GM18867 (cell line): ENCODE data around the gene PHPT1.
"Not testable (repeated sequence)": the region's sequence is repeated elsewhere in the genome, so short reads cannot be mapped to it uniquely, and the experiment has no call there.

ENCODE experiments used
- ATAC-seq: cut with Tn5 transposase; IDR thresholded peaks from one replicate; pipeline ENCODE4 v1.9.1; 2021; ENCODE audit warnings: mild to moderate bottlenecking, moderate library complexity; ENCODE audit not compliant: unreplicated experiment

The PHPT1 gene

DNA sequence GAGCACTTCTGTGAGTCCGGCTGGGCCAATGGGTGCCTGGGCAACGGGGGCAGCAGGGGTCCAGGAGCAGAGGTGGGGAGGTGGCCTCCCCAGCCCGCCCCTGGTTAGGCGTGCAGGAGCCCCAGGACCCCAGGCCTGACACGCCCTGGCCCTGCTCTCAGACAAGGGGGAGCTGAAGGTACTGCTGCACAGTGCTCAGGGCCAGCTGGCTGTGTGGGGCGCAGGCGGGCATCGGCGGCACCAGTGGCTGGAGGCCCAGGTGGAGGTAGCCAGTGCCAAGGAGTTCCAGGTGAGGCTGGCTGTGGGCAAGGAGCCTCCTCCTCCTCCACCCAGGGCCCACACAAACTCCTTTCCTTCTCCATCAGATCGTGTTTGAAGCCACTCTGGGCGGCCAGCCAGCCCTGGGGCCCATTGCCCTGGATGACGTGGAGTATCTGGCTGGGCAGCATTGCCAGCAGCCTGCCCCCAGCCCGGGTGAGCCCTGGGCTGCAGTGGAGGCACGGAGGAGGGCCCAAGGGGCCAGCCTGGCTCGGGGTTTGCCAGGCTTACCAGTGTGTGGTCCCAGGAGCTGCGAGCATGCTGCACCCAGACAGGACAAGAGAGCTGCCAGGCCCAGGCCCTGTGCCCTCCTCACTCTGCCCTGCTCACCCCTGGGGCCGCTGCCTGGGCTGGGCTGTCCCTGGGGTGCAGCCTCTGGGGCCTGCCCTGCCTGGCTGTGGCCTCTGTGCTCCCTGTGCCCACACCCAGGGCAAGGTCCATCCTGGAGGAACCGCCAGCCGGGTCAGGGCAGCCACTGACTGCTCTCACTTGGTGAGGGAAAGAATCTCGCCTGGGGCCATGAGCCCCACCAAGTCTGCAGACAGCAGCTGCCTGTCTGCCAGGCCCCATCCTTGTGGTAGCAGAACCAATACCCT, 9.9 kb downstream of the PHPT1 start:
- no peak for ATAC-seq

DNA sequence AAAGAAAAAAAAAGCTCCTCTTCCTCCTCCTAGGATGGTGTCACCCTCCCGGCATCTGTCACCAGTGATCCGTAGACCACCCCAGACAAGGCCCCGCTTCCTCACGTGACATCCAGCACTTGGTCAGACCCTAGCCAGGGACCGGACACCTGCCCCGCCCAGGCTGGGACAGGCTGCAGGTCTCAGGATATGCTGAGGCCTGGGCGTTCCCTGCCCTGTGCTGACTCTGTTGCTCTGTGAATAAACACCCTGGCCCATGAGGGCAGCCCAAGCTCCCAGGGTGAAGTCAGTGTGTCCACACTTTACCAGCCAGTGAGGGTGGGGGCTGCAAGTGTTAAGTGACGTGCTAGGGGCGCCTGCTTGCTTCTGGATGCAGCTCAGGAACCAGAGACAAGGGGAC, 11.3 kb downstream of the PHPT1 start:
- no peak for ATAC-seq

DNA sequence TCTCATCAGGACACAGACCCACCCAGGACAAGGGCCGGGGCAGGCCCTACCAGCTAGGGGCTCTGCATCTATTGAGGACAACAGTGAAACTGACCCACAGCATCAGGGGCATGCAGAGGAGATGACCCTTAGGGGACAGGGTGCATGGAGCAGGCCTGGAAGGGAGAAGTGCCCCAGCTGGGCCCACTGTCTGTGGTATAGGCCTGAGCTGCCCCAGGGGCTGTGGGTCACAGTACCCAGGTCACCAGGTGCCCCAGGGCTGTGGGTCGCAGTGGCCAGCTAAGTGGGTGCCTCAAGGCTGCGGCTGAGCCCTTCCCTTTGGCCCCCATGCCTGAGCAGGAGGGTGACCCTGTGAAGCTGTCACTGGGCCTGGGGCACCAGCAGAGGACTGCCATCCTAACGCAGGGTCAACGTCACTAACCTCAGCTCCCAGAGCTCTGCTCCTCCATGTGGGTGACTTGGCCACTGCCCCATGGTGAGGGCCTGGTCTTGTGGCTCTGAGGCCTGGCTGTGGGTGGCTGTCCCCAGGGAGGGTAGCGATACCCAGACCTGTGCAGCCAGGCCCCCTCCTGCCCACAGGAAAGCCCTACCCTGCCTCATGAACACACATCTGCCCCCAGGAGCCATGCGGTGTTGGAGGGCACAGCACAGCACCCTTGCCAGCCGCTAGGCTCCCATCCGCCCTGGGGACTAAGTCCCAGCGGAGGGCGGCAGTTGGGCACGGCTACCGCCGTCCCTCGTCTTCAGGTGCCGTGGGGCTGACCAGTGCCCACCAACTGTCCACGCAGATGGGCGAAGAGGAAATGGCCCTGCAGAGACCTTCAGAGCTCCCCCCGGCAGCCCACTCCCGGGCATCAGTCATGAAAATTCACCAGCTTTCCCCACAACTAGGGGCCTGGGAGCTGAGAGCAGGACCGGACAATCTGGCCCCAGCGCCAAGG, 12.0 kb downstream of the PHPT1 start:
- no peak for ATAC-seq

DNA sequence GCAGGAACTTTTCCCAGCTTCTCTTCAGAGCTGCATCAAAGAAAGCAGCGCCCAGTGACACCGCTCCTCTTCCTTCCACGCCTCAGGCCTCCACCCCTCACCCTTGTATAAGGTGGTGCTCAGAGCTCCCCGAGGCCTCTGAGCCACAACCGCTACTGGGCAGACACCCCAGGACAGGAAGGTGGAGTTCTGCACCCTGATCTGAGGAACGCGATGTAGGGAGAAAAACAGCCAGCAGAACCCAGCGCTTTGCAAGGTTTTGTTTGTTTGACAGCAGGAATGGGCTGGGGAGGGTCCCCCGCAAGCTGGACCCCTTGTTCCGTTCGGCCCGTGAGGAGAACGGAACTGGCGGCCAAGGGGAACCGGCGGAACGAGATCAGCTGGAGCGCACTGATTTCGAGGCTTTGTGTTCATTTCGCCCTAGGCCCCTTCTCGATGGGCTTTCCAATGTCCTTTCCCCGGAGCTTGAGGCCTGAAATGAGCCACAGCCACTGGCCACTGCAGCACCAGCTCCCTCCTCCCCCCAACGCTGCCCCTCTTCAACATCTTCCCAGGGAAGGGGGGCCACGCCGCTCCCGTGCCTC, 12.8 kb downstream of the PHPT1 start:
- no peak for ATAC-seq

DNA sequence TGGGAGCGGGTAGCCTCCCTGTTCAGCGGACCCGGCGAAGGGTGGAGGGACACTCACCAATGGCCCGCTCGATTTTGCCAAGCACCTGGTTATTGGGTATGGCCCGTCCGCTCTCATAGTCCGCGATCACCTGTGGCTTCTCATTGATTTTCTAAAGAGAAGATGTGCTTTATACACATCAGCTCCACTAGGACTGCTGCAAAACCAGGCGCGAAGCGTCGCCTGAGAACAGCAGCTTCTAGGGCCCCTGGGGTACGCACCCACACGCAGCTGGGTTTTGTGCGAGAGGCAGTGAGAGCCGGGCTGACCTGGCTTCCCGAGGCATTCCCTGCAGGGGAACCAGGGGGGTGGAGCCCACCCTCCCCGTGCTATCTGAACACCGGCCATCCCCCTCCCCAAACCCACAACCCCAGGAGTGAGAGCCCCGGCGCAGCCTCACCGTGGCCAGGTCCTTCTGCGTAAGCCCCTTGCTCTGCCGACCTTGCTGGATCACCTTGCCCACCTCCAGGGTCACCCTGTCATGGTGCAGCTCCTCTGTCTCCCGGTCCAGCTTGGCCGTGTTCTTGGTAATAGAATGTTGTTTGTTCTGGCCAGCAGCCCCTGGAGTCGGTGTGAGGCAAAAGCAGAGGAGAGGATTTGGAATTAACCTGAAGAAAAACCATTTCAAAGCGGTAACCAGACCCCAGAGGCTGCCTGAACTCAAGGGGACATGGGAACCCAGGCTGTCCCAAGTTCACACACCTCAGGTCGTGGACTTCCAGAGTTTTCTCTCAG, 13.8 kb downstream of the PHPT1 start:
- ATAC-seq, result no peak

DNA sequence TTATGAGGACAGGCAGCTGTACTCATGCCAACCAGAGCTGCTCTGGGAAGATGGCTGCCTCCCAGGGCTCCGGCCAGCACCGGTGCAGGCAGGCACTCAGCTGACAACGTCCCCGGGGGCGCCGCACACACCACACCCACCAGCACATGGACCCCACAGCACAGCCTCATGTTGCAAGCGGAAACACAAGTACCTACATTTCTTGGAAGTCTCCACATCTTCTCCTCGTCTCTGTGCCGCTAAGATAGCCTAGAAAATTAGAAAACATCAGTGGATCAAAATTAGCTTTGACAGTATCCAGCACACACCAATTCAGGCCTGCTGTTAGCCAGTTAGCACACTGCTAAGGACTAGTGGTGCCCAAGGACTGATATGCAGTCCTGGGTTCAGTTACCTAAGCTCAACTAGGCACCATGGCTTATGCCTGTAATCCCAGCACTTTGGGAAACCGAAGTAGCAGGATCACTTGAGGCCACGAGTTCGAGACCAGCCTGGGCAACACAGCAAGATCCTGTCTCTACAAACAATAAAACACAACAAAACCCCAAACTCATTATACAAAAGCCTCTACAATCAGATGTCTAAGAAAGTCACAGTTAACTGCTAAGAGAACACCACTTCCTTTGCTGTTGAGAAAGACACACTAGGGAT, 14.5 kb downstream of the PHPT1 start:
- ATAC-seq, result no peak

DNA sequence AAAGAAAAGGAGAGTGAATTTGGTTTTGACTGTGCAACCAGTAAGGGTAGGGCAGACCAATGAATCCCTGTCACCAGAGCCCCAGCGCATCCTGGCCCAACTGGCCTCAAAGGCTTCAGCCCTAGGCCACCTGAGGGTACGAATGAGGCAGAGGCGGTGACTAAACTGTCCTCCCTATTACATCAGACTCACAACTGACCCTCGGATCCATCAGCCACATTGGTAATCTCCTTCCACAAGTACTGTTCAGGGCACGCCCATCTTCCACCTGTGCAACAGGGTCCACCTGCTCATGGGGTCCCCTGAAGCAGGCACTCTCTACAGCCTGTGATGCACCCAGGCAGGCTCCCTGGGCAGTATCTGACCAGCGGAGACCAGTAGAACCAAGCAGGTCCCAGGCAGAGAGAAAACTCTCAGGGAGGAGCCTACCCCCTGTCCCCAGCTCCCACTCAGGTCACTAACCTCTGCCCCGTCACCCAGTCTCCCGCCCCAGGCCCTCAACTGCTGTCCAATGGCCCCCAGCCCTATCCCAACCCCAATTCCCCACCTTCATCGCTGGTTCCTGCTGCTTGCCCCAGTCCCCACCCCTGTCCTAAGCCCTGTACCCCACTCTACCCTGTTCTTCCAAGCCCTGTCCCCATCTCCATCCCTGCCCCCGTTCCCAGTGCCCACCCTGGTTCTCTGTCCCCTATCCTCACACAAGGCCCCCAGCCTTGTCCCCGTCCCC, 16.0 kb downstream of the PHPT1 start:
- ATAC-seq, result no peak

DNA sequence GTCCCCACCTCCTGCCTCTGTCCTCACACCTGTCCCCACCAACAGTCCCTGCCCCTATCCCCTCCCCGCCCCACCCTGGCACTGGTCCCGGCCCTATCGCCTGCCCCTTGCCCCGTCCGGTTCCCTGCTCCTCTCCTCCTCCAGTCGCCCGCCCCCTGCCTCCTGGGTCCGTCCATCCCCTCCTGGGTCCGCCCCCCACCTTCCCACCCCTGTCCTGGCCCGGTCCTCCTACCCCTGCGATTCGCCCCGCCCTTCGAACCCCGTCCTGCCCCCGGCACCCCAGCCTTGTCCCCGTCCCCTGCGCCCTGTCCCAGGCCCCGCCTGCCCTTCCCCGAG, 16.5 kb downstream of the PHPT1 start:
- ATAC-seq, result no peak

DNA sequence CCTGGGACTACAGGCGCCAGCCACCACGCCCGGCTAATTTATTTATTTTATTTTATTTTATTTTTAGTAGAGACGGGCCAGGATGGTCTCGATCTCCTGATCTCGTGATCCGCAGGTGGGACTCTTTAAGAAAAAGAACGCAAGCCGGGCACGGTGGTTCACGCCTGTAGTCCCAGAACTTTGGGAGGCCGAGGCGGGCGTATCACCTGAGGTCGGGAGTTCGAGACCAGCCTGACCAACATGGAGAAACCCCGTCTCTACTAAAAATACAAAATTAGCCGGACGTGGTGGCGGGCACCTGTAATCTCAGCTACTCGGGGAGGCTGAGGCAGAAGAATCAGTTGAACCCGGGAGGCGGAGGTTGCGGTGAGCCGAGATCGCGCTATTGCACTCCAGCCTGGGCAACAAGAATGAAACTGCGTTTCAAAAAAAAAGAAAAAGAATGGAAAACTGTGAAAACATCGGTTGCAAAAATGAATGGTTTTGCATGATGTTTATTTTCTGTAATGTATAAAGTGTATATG, 17.8 kb downstream of the PHPT1 start:
- not testable (repeated sequence) for ATAC-seq

DNA sequence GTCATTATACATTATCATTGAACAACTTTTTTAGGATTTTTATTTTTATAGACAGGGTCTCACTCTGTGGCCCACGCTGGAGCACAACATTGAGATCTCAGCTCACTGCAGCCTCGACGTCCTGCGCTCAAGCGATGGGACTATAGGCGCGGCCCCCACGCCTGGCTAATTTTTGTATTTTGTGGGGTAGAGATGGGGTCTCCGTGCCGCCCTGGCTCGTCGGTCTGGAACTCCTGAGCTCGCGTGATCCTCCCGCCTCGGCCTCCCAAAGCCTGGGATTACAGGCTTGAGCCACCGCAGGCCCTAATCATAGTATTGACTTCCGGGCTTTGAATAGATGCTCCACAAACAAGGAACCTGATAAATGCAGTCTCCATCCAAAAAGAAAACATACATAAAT, 18.3 kb downstream of the PHPT1 start:
- no peak for ATAC-seq

DNA sequence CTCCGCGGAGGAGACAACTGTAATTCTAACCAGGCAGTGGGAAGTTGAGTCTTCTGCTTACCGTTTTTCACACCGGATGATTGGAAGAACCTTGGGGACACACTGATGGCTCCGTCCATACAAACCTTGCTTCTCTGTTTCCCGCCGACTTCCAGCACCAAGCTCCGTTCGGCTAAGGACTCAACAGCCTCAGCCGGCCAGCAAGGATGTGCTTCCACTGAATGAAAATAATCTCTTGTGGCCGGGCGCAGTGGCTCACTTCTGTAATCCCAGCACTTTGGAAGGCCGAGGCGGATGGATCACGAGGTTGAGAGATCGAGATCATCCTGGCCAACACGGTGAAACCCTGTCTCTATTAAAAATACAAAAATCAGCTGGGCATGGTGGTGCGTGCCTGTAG, 18.7 kb downstream of the PHPT1 start:
- no peak for ATAC-seq

DNA sequence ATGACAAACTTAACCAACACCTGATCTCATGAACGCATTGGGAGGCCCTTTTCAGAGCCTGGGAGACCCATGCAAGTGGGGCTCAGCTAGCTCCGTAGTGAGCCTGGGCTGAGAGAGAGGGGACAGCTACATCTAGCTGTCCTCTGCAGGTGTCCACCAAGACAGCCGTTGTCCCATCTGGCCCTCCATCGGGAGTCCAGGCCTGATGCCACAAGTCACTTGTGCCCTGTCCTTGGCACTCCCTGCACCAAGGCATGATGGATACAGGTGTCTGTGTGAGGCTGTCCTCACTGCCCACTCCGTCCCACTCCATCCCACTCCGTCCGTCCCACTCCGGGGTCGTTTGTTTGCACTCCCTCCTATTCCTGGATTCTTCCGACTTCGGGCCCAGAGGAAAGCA, 19.4 kb downstream of the PHPT1 start:
- ATAC-seq, result no peak

DNA sequence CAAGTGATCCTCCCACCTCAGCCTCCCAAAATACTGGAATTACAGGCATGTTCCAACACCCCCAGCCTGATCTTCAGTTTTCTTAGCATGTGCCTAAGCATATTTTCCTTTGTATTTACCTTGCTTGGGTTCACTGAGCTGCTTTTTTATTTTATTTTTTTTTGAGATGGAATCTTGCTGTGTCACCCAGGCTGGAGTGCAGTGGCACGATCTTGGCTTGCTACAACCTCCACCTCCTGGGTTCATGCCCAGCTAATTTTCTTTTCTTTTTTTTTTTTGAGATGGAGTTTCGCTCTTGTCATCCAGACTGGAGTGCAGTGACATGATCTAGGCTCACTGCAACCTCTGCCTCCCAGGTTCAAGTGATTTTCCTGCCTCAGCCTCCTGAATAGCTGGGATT, 20.4 kb downstream of the PHPT1 start:
- not testable (repeated sequence) for ATAC-seq

DNA sequence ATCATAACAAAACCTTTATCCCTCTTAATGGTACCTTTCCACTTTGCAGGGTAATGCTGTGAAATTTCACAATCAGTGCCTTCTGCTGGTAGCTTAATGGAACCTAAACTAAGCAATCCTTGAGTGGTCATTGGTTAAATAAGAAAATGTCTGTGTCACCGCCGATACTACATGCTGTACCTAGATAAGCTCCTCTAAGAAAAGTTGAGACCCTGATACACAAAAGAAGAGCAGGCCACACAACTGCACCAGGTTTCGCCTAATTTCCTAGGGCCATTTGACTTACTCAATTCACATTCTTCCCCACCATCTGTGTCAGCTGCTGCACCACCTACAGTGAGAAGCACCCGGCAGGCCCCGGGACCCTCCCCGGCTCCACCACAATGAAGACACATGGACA, 25.9 kb downstream of the PHPT1 start:
- no peak for ATAC-seq

DNA sequence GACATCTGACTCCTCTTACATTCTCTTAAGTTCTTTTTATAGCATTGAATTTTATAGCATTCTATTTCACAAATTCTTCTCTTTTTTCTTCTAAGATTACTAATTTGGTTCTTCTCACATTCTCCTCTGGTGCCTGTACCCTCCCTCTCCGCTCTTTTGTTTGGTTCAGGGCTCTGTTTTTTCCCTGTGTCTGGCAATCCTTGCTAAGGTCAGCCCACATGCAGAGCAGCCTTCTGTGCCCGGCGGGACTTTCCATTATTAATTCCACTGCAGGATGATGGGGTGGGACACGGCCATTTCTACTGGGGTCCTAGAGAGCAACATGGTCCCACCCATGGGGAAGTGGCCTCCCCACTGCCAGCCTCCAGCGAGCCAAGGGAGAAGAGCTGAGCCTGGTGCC, 27.3 kb downstream of the PHPT1 start:
- ATAC-seq, result no peak

DNA sequence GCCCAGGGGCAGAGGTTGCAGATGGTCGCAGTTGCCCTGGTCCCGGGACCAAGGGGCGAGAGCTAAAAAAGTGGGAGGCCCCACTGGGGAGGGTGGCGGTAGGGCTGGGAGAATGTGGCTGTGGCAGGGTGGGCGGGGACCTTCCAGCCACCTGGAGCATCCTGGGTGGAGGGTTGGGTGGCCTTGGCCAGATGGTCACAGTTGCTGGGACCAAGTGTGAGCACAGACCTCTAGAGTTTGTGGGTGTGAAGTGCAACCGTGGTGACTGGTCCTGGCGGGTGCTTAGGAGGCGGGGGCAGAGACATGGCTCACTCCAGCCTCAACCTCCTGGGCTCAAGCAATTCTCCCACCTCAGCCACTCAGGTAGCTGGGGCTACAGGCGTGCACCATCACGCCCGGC, 31.4 kb downstream of the PHPT1 start:
- ATAC-seq, result no peak

DNA sequence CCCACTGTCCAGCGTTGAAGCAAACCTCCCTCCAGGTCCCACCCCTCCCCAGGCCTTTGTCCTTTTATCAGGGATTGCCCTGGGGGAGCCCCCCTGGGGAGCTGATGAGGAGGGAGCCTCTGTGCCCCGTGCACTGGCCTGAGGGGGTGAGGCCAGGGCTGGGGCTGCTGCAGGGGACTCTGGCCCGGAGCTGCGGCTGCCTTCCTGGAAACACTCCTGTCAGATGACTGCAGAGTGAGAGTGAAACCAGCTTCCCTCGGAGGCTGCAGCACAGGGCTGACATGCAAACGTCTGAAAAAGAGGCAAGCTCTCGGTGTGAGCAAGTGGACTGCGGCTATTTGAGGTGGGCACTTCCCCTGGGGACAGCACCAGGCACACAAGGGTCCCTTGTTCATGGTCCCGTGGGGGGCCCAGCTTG, 32.5 kb downstream of the PHPT1 start:
- ATAC-seq, result no peak

DNA sequence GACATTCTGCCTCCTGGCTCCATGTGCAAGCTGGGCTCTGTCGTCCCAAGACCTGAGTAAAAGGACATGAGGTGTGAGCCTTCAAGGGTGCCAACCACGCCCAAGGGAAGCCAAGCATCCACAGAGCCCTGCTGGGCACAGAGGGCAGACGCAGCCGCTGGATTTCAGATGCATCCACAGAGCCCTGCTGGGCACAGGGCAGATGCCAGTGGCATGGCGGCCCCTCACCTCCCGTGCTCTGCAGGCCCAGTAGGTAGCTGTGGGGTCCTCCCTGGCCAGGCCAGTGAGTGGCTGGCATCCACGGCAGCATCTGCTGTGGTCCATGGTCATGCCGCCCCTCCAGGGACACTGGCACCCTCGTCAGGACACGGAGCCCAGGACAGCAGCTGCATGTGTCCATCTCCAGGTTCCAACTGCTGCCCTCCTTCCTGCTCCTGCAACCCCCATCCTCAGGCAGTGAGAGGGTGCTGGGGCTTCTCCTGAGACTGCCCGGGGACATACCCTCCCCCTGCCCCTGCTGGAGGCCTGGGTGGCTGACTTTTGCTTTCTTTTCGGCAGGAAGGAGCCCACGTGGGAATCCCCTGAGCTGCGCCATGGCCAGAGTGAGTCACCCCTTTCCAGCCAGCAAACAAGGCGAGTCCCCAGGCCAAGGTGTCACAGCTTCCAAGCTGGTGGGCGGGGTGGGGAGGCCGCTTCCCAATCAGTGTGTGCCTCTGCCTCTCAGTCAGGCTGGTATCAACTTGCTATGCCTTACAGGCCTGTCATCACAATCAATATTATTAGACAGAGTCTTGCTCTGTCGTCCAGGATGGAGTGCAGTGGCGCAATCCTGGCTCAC, 33.1 kb downstream of the PHPT1 start:
- ATAC-seq, result peak; percentile 24

DNA sequence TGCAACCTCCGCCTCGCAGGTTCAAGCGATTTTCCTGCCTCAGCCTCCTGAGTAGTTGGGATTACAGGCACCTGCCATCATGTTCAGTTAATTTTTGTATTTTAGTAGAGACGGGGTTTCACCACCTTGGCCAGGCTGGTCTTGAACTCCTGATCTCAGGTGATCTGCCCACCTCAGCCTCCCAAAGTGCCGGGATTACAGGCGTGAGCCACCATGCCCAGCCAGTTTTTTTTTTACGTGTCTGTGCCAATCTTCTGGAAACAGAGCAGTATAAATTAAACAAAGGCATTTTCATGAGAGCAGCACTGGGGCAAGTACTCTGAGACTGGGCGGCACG, 33.7 kb downstream of the PHPT1 start:
- not testable (repeated sequence) for ATAC-seq
